Measurements from ENCODE around the gene N4BP3.

DNA sequence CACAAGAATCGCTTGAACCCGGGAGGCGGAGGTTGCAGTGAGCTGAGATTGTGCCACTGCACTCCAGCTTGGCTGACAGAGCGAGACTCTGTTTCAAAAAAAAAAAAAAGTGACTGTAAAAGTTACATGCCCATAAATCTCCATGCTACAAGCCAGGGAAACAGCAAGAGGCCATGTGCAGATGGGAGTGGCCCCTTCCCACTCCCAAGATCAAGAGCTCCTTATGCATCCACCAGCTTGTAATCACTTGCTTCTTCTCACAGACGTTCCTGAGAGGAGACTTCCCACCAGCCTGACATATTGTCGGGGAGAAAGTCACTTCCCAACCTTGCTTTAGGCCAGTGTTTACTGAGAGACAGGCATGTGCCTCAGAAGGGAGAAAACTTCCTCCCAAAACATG lies 45.6 kb upstream of the N4BP3 start:
- TF ChIP-seq, protein P1, sequence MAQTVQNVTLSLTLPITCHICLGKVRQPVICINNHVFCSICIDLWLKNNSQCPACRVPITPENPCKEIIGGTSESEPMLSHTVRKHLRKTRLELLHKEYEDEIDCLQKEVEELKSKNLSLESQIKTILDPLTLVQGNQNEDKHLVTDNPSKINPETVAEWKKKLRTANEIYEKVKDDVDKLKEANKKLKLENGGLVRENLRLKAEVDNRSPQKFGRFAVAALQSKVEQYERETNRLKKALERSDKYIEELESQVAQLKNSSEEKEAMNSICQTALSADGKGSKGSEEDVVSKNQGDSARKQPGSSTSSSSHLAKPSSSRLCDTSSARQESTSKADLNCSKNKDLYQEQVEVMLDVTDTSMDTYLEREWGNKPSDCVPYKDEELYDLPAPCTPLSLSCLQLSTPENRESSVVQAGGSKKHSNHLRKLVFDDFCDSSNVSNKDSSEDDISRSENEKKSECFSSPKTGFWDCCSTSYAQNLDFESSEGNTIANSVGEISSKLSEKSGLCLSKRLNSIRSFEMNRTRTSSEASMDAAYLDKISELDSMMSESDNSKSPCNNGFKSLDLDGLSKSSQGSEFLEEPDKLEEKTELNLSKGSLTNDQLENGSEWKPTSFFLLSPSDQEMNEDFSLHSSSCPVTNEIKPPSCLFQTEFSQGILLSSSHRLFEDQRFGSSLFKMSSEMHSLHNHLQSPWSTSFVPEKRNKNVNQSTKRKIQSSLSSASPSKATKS (CRISPR knock-in tag; IDR thresholded peaks at IDR 0.05): no peak
- TF ChIP-seq ZNF768 (CRISPR knock-in tag; IDR thresholded peaks at IDR 0.05): no peak
- TF ChIP-seq, protein P2, sequence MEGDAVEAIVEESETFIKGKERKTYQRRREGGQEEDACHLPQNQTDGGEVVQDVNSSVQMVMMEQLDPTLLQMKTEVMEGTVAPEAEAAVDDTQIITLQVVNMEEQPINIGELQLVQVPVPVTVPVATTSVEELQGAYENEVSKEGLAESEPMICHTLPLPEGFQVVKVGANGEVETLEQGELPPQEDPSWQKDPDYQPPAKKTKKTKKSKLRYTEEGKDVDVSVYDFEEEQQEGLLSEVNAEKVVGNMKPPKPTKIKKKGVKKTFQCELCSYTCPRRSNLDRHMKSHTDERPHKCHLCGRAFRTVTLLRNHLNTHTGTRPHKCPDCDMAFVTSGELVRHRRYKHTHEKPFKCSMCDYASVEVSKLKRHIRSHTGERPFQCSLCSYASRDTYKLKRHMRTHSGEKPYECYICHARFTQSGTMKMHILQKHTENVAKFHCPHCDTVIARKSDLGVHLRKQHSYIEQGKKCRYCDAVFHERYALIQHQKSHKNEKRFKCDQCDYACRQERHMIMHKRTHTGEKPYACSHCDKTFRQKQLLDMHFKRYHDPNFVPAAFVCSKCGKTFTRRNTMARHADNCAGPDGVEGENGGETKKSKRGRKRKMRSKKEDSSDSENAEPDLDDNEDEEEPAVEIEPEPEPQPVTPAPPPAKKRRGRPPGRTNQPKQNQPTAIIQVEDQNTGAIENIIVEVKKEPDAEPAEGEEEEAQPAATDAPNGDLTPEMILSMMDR (CRISPR knock-in tag; IDR thresholded peaks at IDR 0.05): no peak
- TF ChIP-seq, protein P3, sequence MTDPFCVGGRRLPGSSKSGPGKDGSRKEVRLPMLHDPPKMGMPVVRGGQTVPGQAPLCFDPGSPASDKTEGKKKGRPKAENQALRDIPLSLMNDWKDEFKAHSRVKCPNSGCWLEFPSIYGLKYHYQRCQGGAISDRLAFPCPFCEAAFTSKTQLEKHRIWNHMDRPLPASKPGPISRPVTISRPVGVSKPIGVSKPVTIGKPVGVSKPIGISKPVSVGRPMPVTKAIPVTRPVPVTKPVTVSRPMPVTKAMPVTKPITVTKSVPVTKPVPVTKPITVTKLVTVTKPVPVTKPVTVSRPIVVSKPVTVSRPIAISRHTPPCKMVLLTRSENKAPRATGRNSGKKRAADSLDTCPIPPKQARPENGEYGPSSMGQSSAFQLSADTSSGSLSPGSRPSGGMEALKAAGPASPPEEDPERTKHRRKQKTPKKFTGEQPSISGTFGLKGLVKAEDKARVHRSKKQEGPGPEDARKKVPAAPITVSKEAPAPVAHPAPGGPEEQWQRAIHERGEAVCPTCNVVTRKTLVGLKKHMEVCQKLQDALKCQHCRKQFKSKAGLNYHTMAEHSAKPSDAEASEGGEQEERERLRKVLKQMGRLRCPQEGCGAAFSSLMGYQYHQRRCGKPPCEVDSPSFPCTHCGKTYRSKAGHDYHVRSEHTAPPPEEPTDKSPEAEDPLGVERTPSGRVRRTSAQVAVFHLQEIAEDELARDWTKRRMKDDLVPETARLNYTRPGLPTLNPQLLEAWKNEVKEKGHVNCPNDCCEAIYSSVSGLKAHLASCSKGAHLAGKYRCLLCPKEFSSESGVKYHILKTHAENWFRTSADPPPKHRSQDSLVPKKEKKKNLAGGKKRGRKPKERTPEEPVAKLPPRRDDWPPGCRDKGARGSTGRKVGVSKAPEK (CRISPR knock-in tag; IDR thresholded peaks at IDR 0.05; ENCODE audit: borderline replicate concordance): no peak
